ENCODE measurements around the gene RBM45.
"Not testable (repeated sequence)": the region's sequence is repeated elsewhere in the genome, so short reads cannot be mapped to it uniquely, and the experiment has no call there.

Gene RBM45

DNA sequence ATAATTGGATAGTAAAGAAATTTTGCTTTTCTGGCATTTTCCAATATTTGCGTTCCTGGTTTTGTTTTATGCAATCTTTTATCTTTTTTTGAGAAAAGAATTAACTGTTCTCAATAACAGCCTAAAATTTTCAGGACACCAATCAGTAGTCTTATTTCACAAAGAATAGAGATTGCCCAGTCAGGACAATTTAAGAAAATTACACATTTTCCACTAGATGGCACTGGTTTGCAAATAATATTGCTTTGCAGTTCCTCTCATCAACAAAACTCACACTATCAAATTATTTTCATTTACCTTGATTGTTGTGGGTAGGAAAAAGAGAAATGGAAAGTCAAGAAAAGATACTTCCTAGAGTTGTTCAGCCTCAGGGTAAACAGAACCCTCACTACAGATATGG lies 2.4 kb upstream of the RBM45 start:
- no peak for DNase-seq

GRCh38 chr2:178110681-178111080 lies 1.6 kb upstream of the RBM45 start:
- DNase-seq, result no peak

DNA sequence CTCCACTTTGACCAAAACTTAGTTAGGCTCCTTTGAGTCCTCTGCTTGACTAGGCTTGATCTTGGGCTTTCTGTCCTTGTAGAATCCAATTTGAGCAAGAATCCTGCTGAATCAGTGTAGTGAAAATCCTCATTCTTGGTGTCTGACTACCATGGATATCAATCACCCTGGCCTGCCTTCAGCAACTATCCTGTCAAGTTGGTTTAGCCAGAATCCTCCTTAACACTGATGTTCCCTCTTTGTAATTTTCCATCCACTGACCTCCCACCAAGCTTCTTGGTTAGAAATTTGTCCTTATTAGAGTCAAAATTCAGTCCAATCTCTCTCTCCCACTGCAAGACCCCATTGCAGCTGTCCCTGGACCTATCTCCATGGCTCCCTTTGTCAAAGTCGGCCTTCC lies 494 bp upstream of the RBM45 start:
- no peak for DNase-seq

GRCh38 chr2:178114462-178114861 lies 2.2 kb downstream of the RBM45 start:
- no peak for DNase-seq

GRCh38 chr2:178115271-178115670 lies 3.0 kb downstream of the RBM45 start:
- DNase-seq, result no peak

GRCh38 chr2:178117725-178118124 lies 5.5 kb downstream of the RBM45 start:
- DNase-seq, result no peak

GRCh38 chr2:178119179-178119922 lies 7.1 kb downstream of the RBM45 start:
- DNase-seq, result no peak

DNA sequence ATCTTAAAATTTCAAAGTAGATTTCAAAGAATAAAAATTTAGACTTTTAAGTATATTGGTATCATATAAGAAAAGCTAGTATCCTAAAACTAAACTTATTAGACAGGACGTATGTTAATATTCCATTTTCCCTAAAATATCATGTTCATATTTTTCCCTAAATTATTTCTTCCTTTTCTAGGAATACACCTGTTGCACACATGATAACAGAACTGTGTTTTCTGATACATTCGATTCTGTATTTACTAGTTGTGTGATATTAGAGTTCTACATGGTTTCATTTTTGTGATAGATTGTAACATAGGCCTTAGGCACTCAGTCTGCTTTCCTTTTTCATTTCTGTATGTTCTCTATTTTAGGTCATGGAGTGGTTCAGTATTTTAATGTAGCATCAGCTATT lies 10.9 kb downstream of the RBM45 start:
- DNase-seq, result no peak

GRCh38 chr2:178125125-178125524 lies 12.9 kb downstream of the RBM45 start:
- DNase-seq, result no peak

GRCh38 chr2:178125862-178126261 lies 13.6 kb downstream of the RBM45 start:
- no peak for DNase-seq

GRCh38 chr2:178128836-178129630 lies 16.8 kb downstream of the RBM45 start:
- DNase-seq, result no peak

GRCh38 chr2:178136321-178137025 lies 24.2 kb downstream of the RBM45 start:
- DNase-seq, result no peak

DNA sequence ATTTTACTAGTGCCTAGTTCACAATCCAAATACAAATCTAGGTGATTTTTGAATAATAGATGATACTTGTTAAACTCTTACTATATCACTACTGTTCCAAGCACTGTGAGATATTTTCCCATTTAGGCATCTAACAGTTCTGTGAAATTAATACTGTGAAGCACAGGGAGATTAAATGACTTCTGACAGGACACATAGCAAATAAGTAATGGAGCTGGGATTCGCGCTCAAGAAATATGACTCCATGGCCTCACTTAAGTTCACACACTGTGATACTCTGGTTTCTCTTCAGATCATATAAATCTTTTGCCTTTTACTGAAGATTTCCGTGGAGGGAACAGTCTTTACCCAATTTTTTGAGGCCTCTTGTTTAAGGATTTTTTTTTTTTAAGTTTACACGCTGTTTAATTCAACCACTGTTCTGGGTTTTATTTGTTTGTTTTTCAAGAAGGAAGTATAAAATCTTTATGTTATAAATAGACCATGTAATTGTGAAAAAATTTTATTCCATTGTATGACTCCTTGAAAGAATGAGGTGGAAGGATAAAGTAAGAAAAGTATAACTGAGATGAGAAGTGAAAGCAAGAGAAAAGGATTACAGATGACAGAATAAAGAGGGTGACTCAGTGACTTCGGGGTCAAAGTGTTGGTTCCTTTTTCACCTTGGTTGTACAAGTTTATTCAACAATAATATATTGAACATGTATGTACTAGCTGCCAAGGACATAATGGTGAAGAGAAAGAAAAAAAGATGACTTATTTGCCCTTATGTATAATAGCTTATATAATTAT lies 30.2 kb downstream of the RBM45 start:
- DNase-seq, result no peak

- DNase-seq, result no peak
These were observed 31.2 kb downstream of the RBM45 start for GRCh38 chr2:178143481-178143880.

- DNase-seq, result no peak
These were observed 39.8 kb downstream of the RBM45 start for GRCh38 chr2:178152033-178152432.

DNA sequence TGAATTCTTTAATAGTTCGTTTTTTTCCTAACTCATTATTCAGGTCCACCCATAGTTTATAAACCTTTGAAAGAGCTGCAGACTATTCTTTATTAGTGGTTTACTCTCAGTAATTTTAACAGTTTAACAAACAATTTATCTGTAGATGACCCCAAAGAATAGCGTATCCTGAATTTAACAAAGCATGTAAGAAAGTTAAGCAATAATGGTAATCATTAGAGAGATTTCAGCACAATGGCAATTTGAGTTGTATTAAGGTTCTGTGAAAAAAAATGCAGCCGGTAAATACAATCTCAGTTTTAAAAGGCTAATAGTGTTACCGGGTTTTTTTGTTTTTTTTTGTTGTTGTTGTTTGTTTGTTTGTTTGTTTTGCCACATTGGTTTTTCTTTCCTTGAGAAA lies 40.3 kb downstream of the RBM45 start:
- DNase-seq, result no peak

GRCh38 chr2:178152977-178153376 lies 40.7 kb downstream of the RBM45 start:
- DNase-seq, result no peak

DNA sequence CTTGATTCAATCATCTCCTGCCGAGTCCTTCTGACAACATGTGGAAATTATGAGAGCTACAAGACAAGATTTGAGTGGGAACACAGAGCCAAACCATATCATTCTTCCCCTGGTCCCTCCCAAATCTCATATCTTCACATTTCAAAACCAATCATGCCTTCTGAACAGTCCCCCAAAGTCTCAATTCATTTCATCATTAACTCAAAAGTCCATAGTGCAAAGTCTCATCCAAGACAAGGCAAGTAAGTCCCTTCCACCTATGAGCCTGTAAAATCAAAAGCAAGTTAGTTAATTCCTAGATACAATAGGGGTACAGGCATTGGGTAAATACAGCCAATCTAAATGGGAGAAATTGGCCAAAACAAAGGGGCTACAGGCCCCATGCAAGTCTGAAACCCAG lies 41.6 kb downstream of the RBM45 start:
- DNase-seq, result not testable (repeated sequence)

GRCh38 chr2:178155524-178155923 lies 43.3 kb downstream of the RBM45 start:
- no peak for DNase-seq

GRCh38 chr2:178157574-178157973 lies 45.3 kb downstream of the RBM45 start:
- no peak for DNase-seq

- DNase-seq, result no peak
These were observed 47.7 kb downstream of the RBM45 start for GRCh38 chr2:178159966-178160365.

DNA sequence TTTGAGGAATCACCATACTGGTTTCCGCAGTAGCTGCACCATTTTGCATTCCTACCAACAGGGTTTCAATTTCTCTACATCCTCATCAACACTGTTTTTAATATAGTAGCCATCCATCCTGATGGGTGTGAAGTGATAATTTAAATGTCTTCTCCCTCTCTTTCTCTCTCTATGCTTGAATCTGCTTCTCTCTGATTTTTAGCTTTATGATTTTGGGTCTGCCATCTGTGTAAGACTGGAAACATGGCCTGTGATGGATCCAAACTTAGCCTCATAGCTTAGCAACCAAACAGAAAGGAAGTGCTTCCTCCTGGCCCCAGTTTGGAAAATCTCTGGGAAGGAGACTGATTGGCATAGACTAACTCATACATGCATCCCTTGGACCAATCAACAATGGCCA lies 48.4 kb downstream of the RBM45 start:
- no peak for DNase-seq

DNA sequence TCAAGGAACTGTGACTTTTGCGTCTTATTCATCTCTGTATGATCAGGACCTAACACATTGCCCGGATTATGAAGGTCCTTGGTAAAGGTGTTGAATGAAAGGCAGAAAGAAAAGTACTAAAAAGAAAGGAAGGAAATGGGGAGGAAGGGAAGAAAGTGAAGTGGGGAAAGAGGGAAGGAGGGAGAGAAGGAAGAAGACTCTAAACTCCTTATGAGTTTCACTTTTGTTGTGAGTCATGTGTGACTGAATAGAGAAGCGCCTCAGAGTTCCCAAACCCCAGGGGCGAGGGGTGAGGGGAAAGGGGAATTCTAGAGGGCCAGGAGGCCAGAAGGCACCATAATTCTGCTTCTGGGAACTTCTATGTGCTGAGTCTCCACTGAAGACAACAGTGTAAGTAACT lies 51.2 kb downstream of the RBM45 start:
- no peak for DNase-seq
